K562 (cell line): Measurements from ENCODE around the gene ERCC1. TPM values are rescaled to one million over a fixed set of nuclear protein-coding genes. Genes with fewer than 3 reads are reported as not detected.

ENCODE experiments used
- BHLHE40 ChIP-seq: IDR thresholded peaks from 2 replicates; pipeline ENCODE4 v1.6.1; 2011; ENCODE audit warnings: low read length, improper control_type of control experiment
- CXXC5 ChIP-seq: fragments of 250-450 bp; sonication (Bioruptor Pico); IDR thresholded peaks from 2 replicates; pipeline ENCODE4 v1.8.0; 2022; ENCODE audit warnings: inconsistent platforms, mild to moderate bottlenecking, moderate library complexity
- E2F8 ChIP-seq: fragments of 450-650 bp; IDR thresholded peaks from 2 replicates; pipeline ENCODE4 v1.7.1; 2018; ENCODE audit warnings: mild to moderate bottlenecking, low read depth; ENCODE audit not compliant: partially characterized antibody
- HNRNPL ChIP-seq: fragments of 200-400 bp; formaldehyde crosslinking; IDR thresholded peaks from 2 replicates; pipeline ENCODE4 v1.6.1; 2017; ENCODE audit warnings: low read depth, mild to moderate bottlenecking, low read length
- MTA2 ChIP-seq: fragments of 450-650 bp; IDR thresholded peaks from 2 replicates; pipeline ENCODE4 v1.6.1; 2016; ENCODE audit warnings: low read depth
- NR2F6 ChIP-seq: fragments of 450-650 bp; formaldehyde crosslinking; IDR thresholded peaks from 2 replicates; pipeline ENCODE4 v1.4.0; 2020; ENCODE audit warnings: mild to moderate bottlenecking
- PURB ChIP-seq: sonication (generic); formaldehyde crosslinking; IDR thresholded peaks from 2 replicates; pipeline ENCODE4 v1.9.0; 2021; ENCODE audit warnings: low read depth, mild to moderate bottlenecking, missing genetic modification reagents
- REST ChIP-seq, 2 experiments: fragments of 450-650 bp; formaldehyde crosslinking in 1 of 2; IDR thresholded peaks; 2 replicates each; pipeline versions ENCODE4 v1.4.0 to v1.6.1; 2014 to 2020; ENCODE audit warnings: mild to moderate bottlenecking in 2 of 2, borderline replicate concordance in 1 of 2, low read depth in 1 of 2
- TARDBP ChIP-seq: fragments of 450-650 bp; IDR thresholded peaks from 2 replicates; pipeline ENCODE4 v1.6.1; 2016
- ZBTB17 ChIP-seq: fragments of 450-650 bp; formaldehyde crosslinking; IDR thresholded peaks from 2 replicates; pipeline ENCODE4 v1.4.0; 2020; ENCODE audit warnings: mild to moderate bottlenecking
- ZFX ChIP-seq: sonication (generic); formaldehyde crosslinking; IDR thresholded peaks from 2 replicates; pipeline ENCODE4 v1.8.0; 2022; ENCODE audit warnings: mild to moderate bottlenecking, missing genetic modification reagents, moderate library complexity
- polyA plus RNA-seq, 8 experiments: library from polyadenylated mRNA; depleted of rRNA in 4 of 8; stranded (reverse) in 5 of 8; unstranded in 3 of 8; fragments of >200 nt; fragmentation: Nextera tagmentation in 2 of 8; fragmentation: Illumina TruSeq in 1 of 8; extraction: Ambion mirVana in 2 of 8; extraction: Trizol in 1 of 8; gene quantifications; 2 replicates each; pipeline versions ENCODE4 v1.2.1 to v1.2.3, GENCODE V29; 2011 to 2014; ENCODE audit warnings: inconsistent platforms in 1 of 8, missing spikeins in 1 of 8
- total RNA-seq, 7 experiments: library from RNA; depleted of rRNA in 6 of 7; stranded (reverse); fragments of >200 nt in 6 of 7; fragmentation: Illumina TruSeq in 2 of 7; extraction: Trizol in 2 of 7; gene quantifications; 2 replicates each; pipeline versions ENCODE4 v1.2.1 to v1.2.3, GENCODE V29; 2011 to 2021; ENCODE audit warnings: low replicate concordance in 1 of 7
- TF ChIP-seq, protein P1 (sequence below): fragments of 250-450 bp; sonication (Bioruptor Pico); IDR thresholded peaks from 2 replicates; pipeline ENCODE4 v1.8.0; 2022; ENCODE audit warnings: inconsistent platforms

The ERCC1 gene
- total and polyA plus RNA-seq, 9 of the 15 experiments (the other 6 are each of a cell fraction or from before 2014, with no cell fraction given): 9.3 to 92.6 (median 60.0) TPM

DNA sequence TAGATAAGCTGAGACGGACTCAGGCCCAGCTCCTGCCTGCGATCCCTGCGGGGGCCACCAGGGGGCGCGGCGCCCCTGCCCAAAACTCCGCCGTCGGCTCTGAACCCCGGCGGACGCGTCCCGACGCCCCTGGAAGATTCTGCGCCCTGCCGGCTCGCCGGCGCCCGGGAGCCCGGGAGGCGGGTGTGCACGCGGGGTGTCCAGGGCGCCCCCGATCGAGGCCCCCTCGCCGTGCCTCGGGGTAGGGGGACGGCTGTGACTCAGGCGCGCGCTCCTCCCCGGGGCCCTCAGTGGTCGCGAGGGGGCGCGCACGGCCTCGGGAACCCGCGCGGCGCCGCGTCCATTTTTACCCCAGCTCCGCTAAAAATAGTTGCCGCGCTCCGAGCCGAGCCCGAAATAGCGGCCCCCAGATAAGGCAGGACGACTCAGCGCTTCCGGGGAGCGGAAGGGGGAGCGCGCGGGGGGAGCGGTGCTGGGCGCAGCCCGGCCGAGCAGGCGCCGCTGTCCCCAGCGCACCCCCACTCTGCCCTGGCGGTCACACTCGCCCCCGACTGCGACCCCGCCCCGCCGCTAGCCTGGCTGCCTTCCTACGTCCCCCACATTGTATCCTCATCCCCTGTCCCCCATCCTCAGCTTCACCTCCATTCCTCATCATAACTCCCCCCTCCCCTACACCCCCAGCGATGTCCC lies 16.0 kb upstream of the ERCC1 start (continued):
- TF ChIP-seq REST (IDR thresholded peaks at IDR 0.05; ENCODE audit: borderline replicate concordance) (peak; percentile 94), REST (CRISPR knock-in tag; IDR thresholded peaks at IDR 0.05; ENCODE audit: low read depth) (peak; percentile 85), PURB (CRISPR knock-in tag) (no peak), MTA2 (0 out of 2 replicates have a peak, but pooled peaks have one; percentile 24), ZBTB17 (CRISPR knock-in tag) (peak; percentile 67; the same call in 1 of the 2 replicates), NR2F6 (CRISPR knock-in tag) (no peak), E2F8 (peak; percentile 32), ZFX (CRISPR knock-in tag) (peak; percentile 82), HNRNPL (peak; percentile 53; the same call in 1 of the 2 replicates), BHLHE40 (peak; percentile 54; the same call in 1 of the 2 replicates), CXXC5 (peak; percentile 99), TARDBP (peak; percentile 88)
- TF ChIP-seq, protein P1, sequence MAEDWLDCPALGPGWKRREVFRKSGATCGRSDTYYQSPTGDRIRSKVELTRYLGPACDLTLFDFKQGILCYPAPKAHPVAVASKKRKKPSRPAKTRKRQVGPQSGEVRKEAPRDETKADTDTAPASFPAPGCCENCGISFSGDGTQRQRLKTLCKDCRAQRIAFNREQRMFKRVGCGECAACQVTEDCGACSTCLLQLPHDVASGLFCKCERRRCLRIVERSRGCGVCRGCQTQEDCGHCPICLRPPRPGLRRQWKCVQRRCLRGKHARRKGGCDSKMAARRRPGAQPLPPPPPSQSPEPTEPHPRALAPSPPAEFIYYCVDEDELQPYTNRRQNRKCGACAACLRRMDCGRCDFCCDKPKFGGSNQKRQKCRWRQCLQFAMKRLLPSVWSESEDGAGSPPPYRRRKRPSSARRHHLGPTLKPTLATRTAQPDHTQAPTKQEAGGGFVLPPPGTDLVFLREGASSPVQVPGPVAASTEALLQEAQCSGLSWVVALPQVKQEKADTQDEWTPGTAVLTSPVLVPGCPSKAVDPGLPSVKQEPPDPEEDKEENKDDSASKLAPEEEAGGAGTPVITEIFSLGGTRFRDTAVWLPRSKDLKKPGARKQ (CRISPR knock-in tag): no peak
